Panc1 (cell line): Measurements from ENCODE around the gene CUEDC2. TPM values are rescaled to one million over a fixed set of nuclear protein-coding genes. Genes with fewer than 3 reads are reported as not detected.

Experiments used
- ATAC-seq: fragments of 200-7000 bp; cut with Tn5 transposase; 2 replicates; pipeline ENCODE4 v1.9.1; 2020; ENCODE audit warnings: mild to moderate bottlenecking, moderate library complexity
- BruUV-seq: library from RNA; stranded (reverse); fragments of 400-500 nt; replicated peaks from 2 replicates; lab custom pipeline; 2021; lab: Mats Ljungman, UMichigan
- CTCF ChIA-PET: fragments of 300-600 bp; sonication (Branson Sonifier 250); formaldehyde crosslinking; loops from one replicate; lab custom pipeline; 2022; ENCODE audit warnings: antibody characterized with exemption; lab: Charles Lee
- POLR2A ChIA-PET: fragments of 300-600 bp; sonication (Branson Sonifier 250); formaldehyde crosslinking; loops from one replicate; lab custom pipeline; 2022; ENCODE audit warnings: antibody characterized with exemption; lab: Charles Lee
- DNase-seq: peaks from one replicate; pipeline ENCODE4 v3.0.0-alpha.2; 2010; ENCODE audit warnings: low read depth, low spot score
- H3K27ac ChIP-seq: 2 replicates; pipeline ENCODE4 v1.5.1; 2011; ENCODE audit warnings: mild to moderate bottlenecking, low read length, inconsistent platforms
- H3K27me3 ChIP-seq: fragments of 200-500 bp; sonication (Bioruptor generic); 2 replicates; pipeline ENCODE4 v1.6.0; 2014; ENCODE audit warnings: low read length, inconsistent platforms; ENCODE audit not compliant: control insufficient read depth, insufficient read depth
- H3K36me3 ChIP-seq: fragments of 200-500 bp; sonication (Bioruptor generic); 2 replicates; pipeline ENCODE4 v1.5.1; 2014; ENCODE audit warnings: inconsistent platforms, mild to moderate bottlenecking, low read length, moderate library complexity; ENCODE audit not compliant: control insufficient read depth, insufficient read depth
- H3K4me1 ChIP-seq: 2 replicates; pipeline ENCODE4 v1.5.1; 2011; ENCODE audit warnings: inconsistent platforms, mild to moderate bottlenecking, low read length, moderate library complexity; ENCODE audit not compliant: control insufficient read depth, insufficient read depth
- H3K4me3 ChIP-seq, 2 experiments: 2 replicates each; pipeline ENCODE4 v1.5.1; 2011 to 2012; ENCODE audit warnings: low read depth in 2 of 2, low read length in 2 of 2, mild to moderate bottlenecking in 2 of 2, inconsistent platforms in 1 of 2, moderate library complexity in 1 of 2
- H3K9me3 ChIP-seq: fragments of 200-500 bp; sonication (Bioruptor generic); 2 replicates; pipeline ENCODE4 v1.5.1; 2014; ENCODE audit warnings: low read depth, mild to moderate bottlenecking, inconsistent platforms, low read length, moderate library complexity; ENCODE audit not compliant: control insufficient read depth, insufficient read depth
- CTCF ChIP-seq: fragments of 450-650 bp; IDR thresholded peaks from 2 replicates; pipeline ENCODE4 v1.5.1; 2017; ENCODE audit warnings: mild to moderate bottlenecking
- POLR2AphosphoS5 ChIP-seq: IDR thresholded peaks from 2 replicates; pipeline ENCODE4 v1.6.1; 2012; ENCODE audit warnings: mild to moderate bottlenecking, low read depth, low read length, moderate library complexity
- SIN3A ChIP-seq: IDR thresholded peaks from 2 replicates; pipeline ENCODE4 v1.6.1; 2012; ENCODE audit warnings: low read depth, mild to moderate bottlenecking, low read length, moderate library complexity, borderline replicate concordance; ENCODE audit not compliant: insufficient read depth
- TCF7L2 ChIP-seq: IDR thresholded peaks from 2 replicates; pipeline ENCODE4 v1.6.1; 2011; ENCODE audit warnings: mild to moderate bottlenecking, low read depth, low read length, inconsistent platforms
- in situ Hi-C: cut with HindIII; loops from 2 replicates; pipeline ENCODE4 v1.10.0; 2016; ENCODE audit warnings: low sequenced_read_pairs, low pct_unique_long_range_greater_than_20kb
- intact Hi-C: fragments of 100-400 bp; cut with micrococcal nuclease; formaldehyde crosslinking; loops from one replicate; pipeline ENCODE4 v1.10.0; 2022; ENCODE audit not compliant: unreplicated experiment
- total RNA-seq: library from RNA; stranded (reverse); gene quantifications from one replicate; pipeline ENCODE4 v1.2.1, GENCODE V29; 2021; ENCODE audit not compliant: unreplicated experiment
- TF ChIP-seq, protein P1 (sequence below), 2 experiments: IDR thresholded peaks; 2 replicates each; pipeline ENCODE4 v1.6.1; 2011 to 2012; ENCODE audit warnings: low read depth in 2 of 2, control low read depth in 1 of 2, low read length in 1 of 2, mild to moderate bottlenecking in 1 of 2, moderate library complexity in 1 of 2; ENCODE audit not compliant: insufficient read depth in 1 of 2

The CUEDC2 gene
- total RNA-seq, 1 experiment from 2014 or later, result 79.3 TPM

DNA sequence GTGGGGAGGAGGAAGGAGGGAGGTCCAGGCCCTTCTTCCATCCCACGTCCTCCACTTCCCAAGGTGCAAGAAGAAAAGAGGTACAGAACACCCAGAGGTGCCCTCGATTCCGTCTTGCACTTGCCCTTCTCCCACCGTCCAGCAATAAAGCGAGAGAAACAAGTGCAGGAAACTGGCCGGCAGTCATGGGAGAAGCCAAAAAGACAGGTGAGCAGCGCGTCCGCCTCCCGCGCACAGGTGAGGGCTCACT lies 17.7 kb upstream of the CUEDC2 start:
- POLR2A ChIA-PET, result interaction anchor here (0.5 kb wide), 1 partner anchor 241 kb away, joined by 4 read pairs; no protein-coding TSS in a partner anchor
- no peak for DNase-seq
- Histone ChIP-seq H3K36me3 (peaks cover 11% of the 10 kb centered on the region; the same call in 1 of the 2 replicates), H3K4me3 (peak overlapping the region; percentile 69 to 94), H3K4me1 (peaks cover 14% of the 10 kb centered on the region; the same call in 1 of the 2 replicates), H3K27ac (peak overlapping the region; percentile 84), H3K9me3 (no peaks in the 10 kb centered on the region), H3K27me3 (no peaks in the 10 kb centered on the region)
- ATAC-seq, result peak; percentile 37
- intact Hi-C loops, result no loop called here
- TSS peak; percentile 55 for BruUV-seq
- no peak for TF ChIP-seq SIN3A
- TF ChIP-seq POLR2AphosphoS5, result no peak
- TF ChIP-seq CTCF, result no peak
- TF ChIP-seq, protein P1, sequence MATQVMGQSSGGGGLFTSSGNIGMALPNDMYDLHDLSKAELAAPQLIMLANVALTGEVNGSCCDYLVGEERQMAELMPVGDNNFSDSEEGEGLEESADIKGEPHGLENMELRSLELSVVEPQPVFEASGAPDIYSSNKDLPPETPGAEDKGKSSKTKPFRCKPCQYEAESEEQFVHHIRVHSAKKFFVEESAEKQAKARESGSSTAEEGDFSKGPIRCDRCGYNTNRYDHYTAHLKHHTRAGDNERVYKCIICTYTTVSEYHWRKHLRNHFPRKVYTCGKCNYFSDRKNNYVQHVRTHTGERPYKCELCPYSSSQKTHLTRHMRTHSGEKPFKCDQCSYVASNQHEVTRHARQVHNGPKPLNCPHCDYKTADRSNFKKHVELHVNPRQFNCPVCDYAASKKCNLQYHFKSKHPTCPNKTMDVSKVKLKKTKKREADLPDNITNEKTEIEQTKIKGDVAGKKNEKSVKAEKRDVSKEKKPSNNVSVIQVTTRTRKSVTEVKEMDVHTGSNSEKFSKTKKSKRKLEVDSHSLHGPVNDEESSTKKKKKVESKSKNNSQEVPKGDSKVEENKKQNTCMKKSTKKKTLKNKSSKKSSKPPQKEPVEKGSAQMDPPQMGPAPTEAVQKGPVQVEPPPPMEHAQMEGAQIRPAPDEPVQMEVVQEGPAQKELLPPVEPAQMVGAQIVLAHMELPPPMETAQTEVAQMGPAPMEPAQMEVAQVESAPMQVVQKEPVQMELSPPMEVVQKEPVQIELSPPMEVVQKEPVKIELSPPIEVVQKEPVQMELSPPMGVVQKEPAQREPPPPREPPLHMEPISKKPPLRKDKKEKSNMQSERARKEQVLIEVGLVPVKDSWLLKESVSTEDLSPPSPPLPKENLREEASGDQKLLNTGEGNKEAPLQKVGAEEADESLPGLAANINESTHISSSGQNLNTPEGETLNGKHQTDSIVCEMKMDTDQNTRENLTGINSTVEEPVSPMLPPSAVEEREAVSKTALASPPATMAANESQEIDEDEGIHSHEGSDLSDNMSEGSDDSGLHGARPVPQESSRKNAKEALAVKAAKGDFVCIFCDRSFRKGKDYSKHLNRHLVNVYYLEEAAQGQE (IDR thresholded peaks at IDR 0.05; ENCODE audit: insufficient read depth in 1 of 2, low read depth in 2 of 2, low read length in 1 of 2), result no peak
- no peak for TF ChIP-seq TCF7L2
- in situ Hi-C loops, result no loop called here
- CTCF ChIA-PET, result interaction anchor here (0.7 kb wide), 2 partner anchors 155 to 1206 kb away, joined by 6 to 10 read pairs; no protein-coding TSS in a partner anchor

DNA sequence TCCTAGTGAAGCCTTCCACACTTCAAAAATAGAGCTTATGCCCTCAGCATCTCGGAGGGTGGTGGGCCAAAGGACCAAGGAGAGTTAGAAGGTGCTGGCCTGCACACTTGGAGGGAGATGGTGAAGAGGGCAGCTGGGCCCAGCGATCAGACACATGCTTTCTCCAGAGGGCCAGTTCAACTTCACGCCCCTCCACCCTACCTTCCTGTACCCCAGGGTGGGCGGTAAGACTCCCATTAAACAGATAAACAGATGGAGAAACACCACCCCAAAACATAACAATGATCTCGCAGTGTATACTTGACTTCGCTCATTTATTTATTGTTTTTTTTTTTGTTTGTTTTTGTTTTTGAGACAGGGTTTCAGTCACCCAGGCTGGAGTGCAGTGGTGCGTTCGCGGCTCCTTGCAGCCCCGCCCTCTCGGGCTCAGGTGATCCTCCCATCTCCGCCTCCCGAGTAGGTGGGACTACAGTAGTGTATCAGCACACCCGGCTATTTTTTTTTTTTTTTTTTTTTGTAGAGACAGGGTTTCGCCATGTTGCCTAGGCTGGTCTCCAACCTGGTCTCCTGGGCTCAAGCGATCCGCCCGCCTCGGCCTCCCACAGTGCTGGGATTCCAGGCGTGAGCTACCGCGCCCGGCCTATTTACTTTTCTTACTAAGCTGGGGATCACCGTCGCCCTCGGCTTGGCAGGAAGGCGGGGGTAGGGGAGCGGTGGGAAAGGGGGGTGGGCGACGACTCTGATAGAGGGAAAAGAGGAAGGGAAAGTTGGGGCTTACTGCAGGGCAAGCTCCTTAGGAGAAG lies 17.1 kb upstream of the CUEDC2 start:
- Histone ChIP-seq H3K27ac (peak overlapping the region; percentile 84), H3K36me3 (peaks cover 11% of the 10 kb centered on the region; the same call in 1 of the 2 replicates), H3K27me3 (no peaks in the 10 kb centered on the region), H3K9me3 (no peaks in the 10 kb centered on the region), H3K4me1 (peaks cover 14% of the 10 kb centered on the region; the same call in 1 of the 2 replicates), H3K4me3 (peak overlapping the region; percentile 69 to 94)
- POLR2A ChIA-PET, result no interaction called here
- CTCF ChIA-PET, result interaction anchor here (0.7 kb wide), 2 partner anchors 156 to 1205 kb away, joined by 6 to 10 read pairs; no protein-coding TSS in a partner anchor
- intact Hi-C loops, result no loop called here
- DNase-seq, result no peak
- in situ Hi-C loops, result no loop called here
- no TSS peak for BruUV-seq
- TF ChIP-seq SIN3A (no peak), CTCF (no peak), TCF7L2 (no peak), POLR2AphosphoS5 (no peak)
- TF ChIP-seq, protein P1 (IDR thresholded peaks at IDR 0.05; ENCODE audit: insufficient read depth in 1 of 2, low read depth in 2 of 2, low read length in 1 of 2), result no peak
- ATAC-seq, result peak; percentile 68
